Measurements from ENCODE around the gene BMP7. TPM values are rescaled to one million over a fixed set of nuclear protein-coding genes. Genes with fewer than 3 reads are reported as not detected.
A peak's percentile ranks its signal among the peaks of the same experiment; 100 is the strongest.

Gene BMP7
- total RNA-seq, 2 experiments from 2014 or later: 2.2 to 94.2 TPM

DNA sequence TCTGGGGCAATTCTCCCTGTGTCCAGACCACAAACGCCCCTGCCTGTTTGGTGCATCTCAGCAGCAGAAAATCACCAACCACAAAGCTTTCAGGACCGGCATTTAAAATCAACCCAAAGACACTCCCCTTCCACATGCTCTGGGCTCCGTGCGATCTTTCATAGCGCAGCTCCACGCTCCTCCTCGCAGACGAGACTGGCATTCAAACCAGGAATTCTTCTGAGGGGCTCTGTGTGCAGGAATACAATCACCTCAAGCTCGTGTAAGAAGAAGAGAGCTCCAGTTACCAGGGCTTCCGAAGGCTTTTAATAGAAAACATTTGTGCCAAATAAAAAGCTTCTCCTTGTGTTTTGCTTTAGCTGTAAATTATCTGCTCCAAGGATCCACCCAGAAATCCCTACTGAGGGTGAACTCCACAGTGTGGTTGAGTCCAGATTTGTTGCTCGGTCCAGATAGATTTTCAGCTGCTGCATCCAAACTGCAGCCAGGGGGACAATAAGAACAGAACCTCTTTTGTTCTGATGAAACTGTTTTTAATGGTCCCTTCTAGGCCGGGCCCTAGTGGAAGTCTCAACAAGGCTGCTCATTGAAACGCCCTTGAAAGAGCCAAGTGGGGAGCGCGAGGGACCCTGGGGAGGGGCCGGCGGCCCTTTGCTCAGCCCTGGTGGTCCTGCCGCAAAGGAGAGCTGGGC, 16.4 kb upstream of the BMP7 start:
- no peak for TF ChIP-seq EZH2phosphoT487 (IDR thresholded peaks at IDR 0.05; ENCODE audit: borderline replicate concordance, low read depth, low read length)
- TF ChIP-seq, protein P1, sequence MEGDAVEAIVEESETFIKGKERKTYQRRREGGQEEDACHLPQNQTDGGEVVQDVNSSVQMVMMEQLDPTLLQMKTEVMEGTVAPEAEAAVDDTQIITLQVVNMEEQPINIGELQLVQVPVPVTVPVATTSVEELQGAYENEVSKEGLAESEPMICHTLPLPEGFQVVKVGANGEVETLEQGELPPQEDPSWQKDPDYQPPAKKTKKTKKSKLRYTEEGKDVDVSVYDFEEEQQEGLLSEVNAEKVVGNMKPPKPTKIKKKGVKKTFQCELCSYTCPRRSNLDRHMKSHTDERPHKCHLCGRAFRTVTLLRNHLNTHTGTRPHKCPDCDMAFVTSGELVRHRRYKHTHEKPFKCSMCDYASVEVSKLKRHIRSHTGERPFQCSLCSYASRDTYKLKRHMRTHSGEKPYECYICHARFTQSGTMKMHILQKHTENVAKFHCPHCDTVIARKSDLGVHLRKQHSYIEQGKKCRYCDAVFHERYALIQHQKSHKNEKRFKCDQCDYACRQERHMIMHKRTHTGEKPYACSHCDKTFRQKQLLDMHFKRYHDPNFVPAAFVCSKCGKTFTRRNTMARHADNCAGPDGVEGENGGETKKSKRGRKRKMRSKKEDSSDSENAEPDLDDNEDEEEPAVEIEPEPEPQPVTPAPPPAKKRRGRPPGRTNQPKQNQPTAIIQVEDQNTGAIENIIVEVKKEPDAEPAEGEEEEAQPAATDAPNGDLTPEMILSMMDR (conservative IDR thresholded peaks at IDR 0.05; ENCODE audit: low read length): no peak; the same call in 1 of the 2 replicates
- Histone ChIP-seq H3K4me3 (ENCODE audit: low read depth, low read length, poor library complexity, severe bottlenecking) (no peak overlapping the region), H3K9me2 (ENCODE audit: insufficient read depth, low read length) (no peaks in the 10 kb centered on the region), H3K4me2 (ENCODE audit: low read length) (peak overlapping the region; percentile 64), H3K4me1 (ENCODE audit: insufficient read depth, low read length, poor library complexity, severe bottlenecking) (peaks cover 89% of the 10 kb centered on the region), H3K36me3 (ENCODE audit: insufficient read depth, low read length) (no peaks in the 10 kb centered on the region), H3K27ac (ENCODE audit: low read depth, low read length, poor library complexity, severe bottlenecking) (peak overlapping the region; percentile 87), H4K20me1 (ENCODE audit: insufficient read depth, low read length) (no peaks in the 10 kb centered on the region), H3K9me3 (ENCODE audit: low read length) (no peaks in the 10 kb centered on the region), H3K79me2 (ENCODE audit: insufficient read depth, low read depth, low read length) (no peaks in the 10 kb centered on the region), H2AFZ (ENCODE audit: low read length) (peak overlapping the region; percentile 71; the same call in 1 of the 2 replicates)
- intact Hi-C loops (cut with micrococcal nuclease; ENCODE audit: unreplicated experiment): no loop called here
- no peak for DNase-seq (ENCODE audit: low spot score)
- ChIA-PET POLR2A (interaction anchor here (1.3 to 1.5 kb wide), 3 partner anchors 20 to 38 kb away, joined by 3 to 6 read pairs (median 6); no protein-coding TSS in a partner anchor), CTCF (ENCODE audit: unreplicated experiment) (no interaction called here)
- BruUV-seq (replicated peaks): no TSS peak

DNA sequence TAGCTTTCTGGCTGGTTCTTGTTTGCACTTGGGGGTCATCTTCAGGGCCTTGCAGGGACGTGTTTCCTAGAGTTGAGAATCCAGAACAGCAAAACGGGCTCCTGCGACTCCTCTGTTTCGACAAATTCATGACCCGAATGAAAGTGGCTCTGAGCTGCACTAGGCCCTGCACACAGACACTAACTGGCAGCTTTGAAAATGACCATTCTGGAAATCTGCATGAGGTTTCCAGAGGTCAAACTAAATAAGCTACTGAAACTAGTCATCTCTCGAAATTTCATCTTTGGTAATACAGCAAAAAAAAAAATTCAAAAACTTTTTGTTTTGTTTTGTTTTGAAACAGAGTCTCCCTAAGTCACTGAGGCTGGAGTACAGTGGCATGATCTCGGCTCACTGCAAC, 15.5 kb upstream of the BMP7 start:
- H3K79me2 ChIP-seq (ENCODE audit: insufficient read depth, low read depth, low read length): no peaks in the 10 kb centered on the region
- POLR2A ChIA-PET: interaction anchor here (1.4 to 1.5 kb wide), 2 partner anchors 21 to 35 kb away, joined by 3 to 6 read pairs; no protein-coding TSS in a partner anchor
- CTCF ChIA-PET (ENCODE audit: unreplicated experiment): no interaction called here

More for the DNA sequence above, 15.5 kb upstream of the BMP7 start:
- Histone ChIP-seq H3K4me2 (ENCODE audit: low read length) (peak overlapping the region; percentile 64), H3K4me3 (ENCODE audit: low read depth, low read length, poor library complexity, severe bottlenecking) (no peak overlapping the region), H3K9me2 (ENCODE audit: insufficient read depth, low read length) (no peaks in the 10 kb centered on the region), H3K4me1 (ENCODE audit: insufficient read depth, low read length, poor library complexity, severe bottlenecking) (peaks cover 91% of the 10 kb centered on the region), H3K36me3 (ENCODE audit: insufficient read depth, low read length) (no peaks in the 10 kb centered on the region), H4K20me1 (ENCODE audit: insufficient read depth, low read length) (no peaks in the 10 kb centered on the region), H3K27ac (ENCODE audit: low read depth, low read length, poor library complexity, severe bottlenecking) (no peak overlapping the region), H3K9me3 (ENCODE audit: low read length) (no peaks in the 10 kb centered on the region), H2AFZ (ENCODE audit: low read length) (0 out of 2 replicates have a peak overlapping the region, but pooled peaks have one; percentile 11)
- TF ChIP-seq, protein P1 (conservative IDR thresholded peaks at IDR 0.05; ENCODE audit: low read length): no peak
- TF ChIP-seq EZH2phosphoT487 (IDR thresholded peaks at IDR 0.05; ENCODE audit: borderline replicate concordance, low read depth, low read length): no peak
- BruUV-seq (replicated peaks): no TSS peak
- intact Hi-C loops (cut with micrococcal nuclease; ENCODE audit: unreplicated experiment): no loop called here
- no peak for DNase-seq (ENCODE audit: low spot score)

All from OCI-LY7 (cell line).